DND-41 (cell line): ENCODE measurements around the gene ARGFX.

Source experiments
- CTCF ChIP-seq: IDR thresholded peaks from 2 replicates; pipeline ENCODE4 v1.5.1; 2012; ENCODE audit warnings: borderline replicate concordance, low read length, moderate library complexity, mild to moderate bottlenecking; ENCODE audit not compliant: poor library complexity, severe bottlenecking; ENCODE audit errors: extremely low read depth
- EZH2 ChIP-seq: IDR thresholded peaks from 3 replicates; pipeline ENCODE4 v1.6.1; 2012; ENCODE audit warnings: borderline replicate concordance, low read depth, mild to moderate bottlenecking, moderate library complexity, low read length, inconsistent platforms; ENCODE audit not compliant: severe bottlenecking

DNA sequence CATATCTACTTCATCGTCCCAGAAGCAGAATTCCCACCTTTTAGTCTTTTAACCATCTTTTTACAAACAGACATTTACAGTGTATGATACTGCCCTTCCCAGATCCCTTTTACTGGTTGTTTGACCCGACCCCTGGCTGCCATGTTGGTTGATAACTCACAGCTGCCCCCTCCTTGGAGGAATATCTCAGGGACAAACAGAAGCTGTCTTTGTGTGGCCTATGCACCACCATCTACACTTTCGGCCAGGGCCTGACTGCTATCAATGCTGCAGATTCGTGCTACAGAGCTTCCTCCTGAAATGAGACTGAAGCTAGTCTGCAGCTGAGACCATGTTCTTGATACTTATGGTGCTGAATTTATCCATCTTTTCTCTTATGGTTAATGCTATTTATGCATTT, 15.4 kb upstream of the ARGFX start:
- TF ChIP-seq CTCF (no peak), EZH2 (no peak)
